HepG2 (cell line): ENCODE results near the gene ZNF484. TPM values are rescaled to one million over a fixed set of nuclear protein-coding genes. Genes with fewer than 3 reads are reported as not detected.

Experiments
- polyA plus RNA-seq, 8 experiments: library from polyadenylated mRNA; depleted of rRNA in 3 of 8; stranded (reverse) in 7 of 8; unstranded in 1 of 8; fragments of >200 nt; fragmentation: Illumina TruSeq in 4 of 8; extraction: Trizol in 4 of 8; gene quantifications; 2 replicates each; pipeline versions ENCODE4 v1.2.1 to v1.2.3, GENCODE V29; 2011 to 2016; ENCODE audit warnings: low read depth in 4 of 8, missing spikeins in 1 of 8, mixed read lengths in 1 of 8; ENCODE audit not compliant: insufficient read depth in 1 of 8
- small RNA-seq, 3 experiments: library from RNA; depleted of rRNA; stranded (forward); fragments of <200 nt; gene quantifications; one replicate each; pipeline ENCODE3, GENCODE V24; 2012; ENCODE audit warnings: low read depth in 2 of 3, low replicate concordance in 1 of 3; ENCODE audit not compliant: insufficient read length in 3 of 3, insufficient read depth in 2 of 3
- total RNA-seq, 5 experiments: library from RNA; depleted of rRNA; stranded (reverse); fragments of >200 nt; fragmentation: Illumina TruSeq; extraction: Trizol; gene quantifications; 2 replicates each; pipeline ENCODE4 v1.2.3, GENCODE V29; 2016; ENCODE audit warnings: low read depth in 1 of 5

Gene ZNF484
- total and polyA plus RNA-seq, 2 of the 13 experiments (the other 11 are each of a cell fraction or from before 2014, with no cell fraction given) = 0.96 to 7.2 TPM

Small RNA genes within 50 kb of the gene (small RNA-seq; reads per million reads assigned to genes)
- 0 reads per million in 3 experiments for gene RNU6-714P

Other genes starting within 250 kb of the ZNF484 start
- gene IPPK, start 207.9 kb downstream of the ZNF484 start, total RNA-seq (2016; rRNA removed; fragmentation: Illumina TruSeq; extraction: Trizol) = 14.1 and 15.1 TPM in 2 replicates
- gene IPPK, start 207.9 kb downstream of the ZNF484 start, polyA plus RNA-seq (2011; rRNA removed) = 9.9 and 11.2 TPM in 2 replicates
- gene BICD2, start 113.2 kb downstream of the ZNF484 start, total RNA-seq (2016; rRNA removed; fragmentation: Illumina TruSeq; extraction: Trizol) = 17.4 and 18.3 TPM in 2 replicates
- gene BICD2, start 113.2 kb downstream of the ZNF484 start, polyA plus RNA-seq (2011; rRNA removed) = 5.1 and 6.3 TPM in 2 replicates
- gene FGD3, start 69.5 kb upstream of the ZNF484 start, total RNA-seq (2016; rRNA removed; fragmentation: Illumina TruSeq; extraction: Trizol) = 0.84 and 1.1 TPM in 2 replicates
- 0.53 and 0.60 TPM in 2 replicates for gene FGD3, start 69.5 kb upstream of the ZNF484 start, polyA plus RNA-seq (2011; rRNA removed)
- gene SUSD3, start 180.7 kb upstream of the ZNF484 start, total RNA-seq (2016; rRNA removed; fragmentation: Illumina TruSeq; extraction: Trizol) = 6.0 and 7.0 TPM in 2 replicates
- gene SUSD3, start 180.7 kb upstream of the ZNF484 start, polyA plus RNA-seq (2011; rRNA removed) = 9.1 and 11.7 TPM in 2 replicates
- gene CARD19, start 218.2 kb upstream of the ZNF484 start, total RNA-seq (2016; rRNA removed; fragmentation: Illumina TruSeq; extraction: Trizol) = 15.2 and 18.4 TPM in 2 replicates
- gene CARD19, start 218.2 kb upstream of the ZNF484 start, polyA plus RNA-seq (2011; rRNA removed) = 47.2 and 62.0 TPM in 2 replicates